Measurements from ENCODE around the gene GPR35.

Gene GPR35

DNA sequence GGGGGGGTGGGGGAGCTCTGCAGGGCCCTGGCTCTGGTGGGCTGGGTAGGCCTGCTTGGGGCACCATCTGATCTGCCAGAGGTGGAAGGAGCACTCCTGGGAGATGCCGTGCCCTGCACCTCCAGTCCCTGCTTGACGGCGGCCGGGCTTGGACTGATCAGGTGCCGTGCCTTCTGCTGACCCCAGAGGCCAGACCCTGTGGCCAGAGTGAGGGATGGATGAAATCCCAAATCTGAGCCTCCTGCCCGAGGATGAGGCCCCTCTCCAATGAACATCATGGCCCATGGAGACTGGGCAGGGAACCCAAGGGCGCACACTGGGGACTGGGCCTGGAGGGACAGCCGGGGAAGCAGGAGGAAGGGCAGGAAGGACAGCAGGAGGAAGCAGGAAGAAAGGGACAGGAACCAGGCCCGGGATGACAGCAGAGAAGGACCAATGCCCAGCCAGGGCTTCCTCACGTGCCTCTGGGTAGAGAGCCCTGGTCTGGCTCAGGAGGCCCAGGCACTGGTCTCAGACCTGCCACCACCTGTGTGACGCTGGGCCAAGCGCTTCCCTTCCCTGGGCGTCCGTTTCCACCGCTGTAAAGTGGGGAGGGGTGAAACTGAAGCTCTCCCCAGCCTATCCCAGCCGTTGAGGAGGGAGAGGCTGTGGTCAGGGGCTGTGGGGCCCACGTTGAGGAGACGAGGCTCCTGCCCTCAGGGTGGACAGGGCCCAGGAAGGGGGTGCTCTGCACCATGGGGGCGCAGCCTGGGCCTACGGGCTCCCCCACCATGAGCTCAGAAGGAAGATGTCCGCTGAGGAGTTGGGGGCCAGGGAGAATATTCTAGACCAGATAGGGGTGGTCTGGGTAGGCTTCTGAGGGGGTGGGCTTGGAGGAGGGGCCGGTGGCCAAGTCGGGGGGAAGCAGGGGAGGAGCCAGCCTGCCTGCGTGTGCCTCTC, 1.0 kb upstream of the GPR35 start:
- DNase-seq, result no peak

DNA sequence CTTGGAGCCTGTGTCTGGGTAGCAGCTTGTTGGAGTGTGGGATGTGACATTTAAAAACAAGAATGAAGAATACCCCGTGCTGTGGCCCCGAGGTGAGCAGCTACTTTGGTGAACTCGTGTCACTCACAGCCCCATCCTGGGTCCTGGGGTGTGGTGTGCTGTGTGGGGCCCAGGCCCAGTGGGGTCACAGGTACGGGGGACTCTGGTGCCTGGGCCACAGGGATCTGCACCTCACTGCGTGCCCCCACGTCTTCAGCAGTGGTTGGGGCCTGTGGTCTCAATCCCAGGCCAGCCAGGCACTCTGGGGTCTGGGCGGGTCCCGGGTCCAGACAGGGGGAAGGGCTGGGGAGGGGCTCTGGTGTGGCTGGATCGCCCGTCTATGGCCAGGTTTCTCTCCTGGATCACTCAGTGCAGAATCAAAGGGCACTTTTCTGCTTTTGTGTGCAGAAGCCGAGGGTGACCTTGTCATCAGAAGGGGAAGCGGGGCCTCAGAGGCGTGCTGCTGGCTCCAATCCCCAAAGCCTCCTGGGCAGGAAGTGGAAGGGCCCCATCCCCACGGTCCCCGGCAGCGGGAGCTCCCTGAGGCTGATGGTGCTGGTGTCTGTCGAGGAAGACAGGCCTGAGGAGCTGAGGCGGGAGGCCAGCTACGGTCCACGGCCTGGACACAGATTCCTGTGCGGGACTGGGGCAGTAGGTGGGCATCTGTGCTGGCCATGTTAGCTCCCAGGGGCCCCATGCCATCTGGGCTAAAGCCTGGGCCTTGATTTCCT, 1.4 kb downstream of the GPR35 start:
- no peak for DNase-seq

DNA sequence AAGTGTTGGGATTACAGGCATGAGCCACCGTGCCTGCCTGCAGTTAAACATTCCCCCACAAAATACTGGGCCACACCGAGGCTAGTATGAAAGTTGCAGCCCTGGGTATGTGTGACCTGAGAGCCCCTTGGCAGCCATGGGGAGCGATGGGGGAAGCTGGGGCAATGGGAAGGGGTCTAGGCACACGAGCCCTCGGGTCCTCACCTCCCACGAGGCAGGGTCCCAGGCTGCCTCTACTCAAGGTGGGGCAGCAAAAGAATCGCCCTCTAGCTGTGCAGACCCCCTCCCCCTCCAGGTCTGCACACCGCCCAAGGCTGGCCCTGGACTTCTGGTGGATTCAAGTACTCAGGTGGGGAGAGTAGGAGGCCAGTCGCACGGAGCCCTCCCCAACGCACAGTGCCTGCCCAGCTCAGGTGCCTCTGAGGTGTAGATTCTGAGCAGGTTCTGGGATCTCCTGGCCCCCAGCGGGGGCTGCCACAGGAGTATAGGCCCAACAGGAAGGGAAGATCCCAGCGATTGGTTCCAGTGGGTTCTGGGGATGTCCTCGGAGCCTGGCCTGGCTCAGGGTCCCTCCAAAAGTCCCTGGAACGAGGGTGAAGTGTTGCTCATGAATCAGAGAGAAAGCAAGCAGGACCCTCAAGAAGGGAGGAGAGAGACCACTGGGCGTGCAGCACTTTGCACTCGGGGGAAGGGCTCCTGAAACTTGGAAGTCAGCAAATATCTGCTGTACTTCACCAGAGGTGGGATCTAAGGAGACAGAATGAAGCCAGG, 2.6 kb downstream of the GPR35 start:
- DNase-seq, result no peak

DNA sequence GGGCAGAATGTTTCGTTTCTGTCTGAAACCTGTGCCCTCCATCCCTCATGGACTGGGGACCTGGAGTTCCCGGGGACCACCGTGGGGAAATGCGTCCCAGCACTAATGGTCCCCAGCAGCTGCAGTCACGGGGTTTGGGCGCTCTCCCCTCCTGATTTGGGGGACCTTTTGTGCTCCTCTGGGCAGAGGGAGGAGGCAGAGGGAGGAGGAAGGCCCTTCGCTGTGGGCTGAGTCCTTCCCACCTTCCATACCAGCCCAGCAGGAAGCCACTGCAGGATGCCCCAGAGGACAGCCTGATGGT, 3.2 kb downstream of the GPR35 start:
- DNase-seq, result no peak

DNA sequence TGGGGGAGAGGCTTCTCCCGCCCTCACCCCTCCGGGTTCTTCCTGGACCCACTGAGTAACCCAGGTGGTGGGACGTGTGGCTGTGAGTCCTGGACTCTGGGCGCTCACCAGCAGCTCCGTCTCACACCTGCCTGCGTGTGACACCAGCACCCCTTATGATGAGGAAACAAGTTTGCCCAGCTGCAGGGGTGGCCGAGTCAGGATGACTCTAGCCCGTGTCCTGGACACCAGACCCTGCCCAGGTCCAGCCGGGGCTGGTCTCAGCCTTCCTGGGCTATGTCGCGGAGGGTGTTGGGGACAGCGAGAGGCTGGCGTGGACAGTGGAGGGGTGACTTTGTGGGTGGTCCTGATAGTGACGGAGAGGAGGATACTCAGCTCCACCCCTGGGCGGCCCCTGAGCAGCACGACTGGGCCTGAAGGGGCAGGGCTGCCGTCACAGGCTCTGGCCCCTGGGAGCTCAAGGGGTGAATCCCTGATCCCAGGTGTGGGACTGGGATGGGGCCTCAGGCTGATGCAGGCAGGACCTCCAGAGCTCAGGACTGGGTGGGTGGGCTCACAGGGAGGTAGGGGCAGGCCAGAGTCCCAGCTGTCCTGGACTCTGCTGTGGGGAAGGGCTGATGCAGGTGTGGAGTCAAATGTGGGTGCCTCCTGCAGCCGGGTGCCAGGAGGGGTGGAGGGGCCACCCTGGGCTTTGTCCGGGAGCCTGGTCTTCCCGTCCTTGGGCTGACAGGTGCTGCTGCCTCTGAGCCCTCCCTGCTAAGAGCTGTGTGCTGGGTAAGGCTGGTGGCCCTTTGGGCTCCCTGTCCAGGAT, 3.7 kb downstream of the GPR35 start:
- no peak for DNase-seq

DNA sequence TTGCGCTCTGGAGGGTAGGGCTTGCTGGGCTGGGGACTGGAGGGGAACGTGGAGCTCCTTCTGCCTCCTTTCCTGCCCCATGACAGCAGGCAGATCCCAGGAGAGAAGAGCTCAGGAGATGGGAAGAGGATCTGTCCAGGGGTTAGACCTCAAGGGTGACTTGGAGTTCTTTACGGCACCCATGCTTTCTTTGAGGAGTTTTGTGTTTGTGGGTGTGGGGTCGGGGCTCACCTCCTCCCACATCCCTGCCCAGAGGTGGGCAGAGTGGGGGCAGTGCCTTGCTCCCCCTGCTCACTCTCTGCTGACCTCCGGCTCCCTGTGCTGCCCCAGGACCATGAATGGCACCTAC, 4.3 kb downstream of the GPR35 start:
- DNase-seq, result no peak

DNA sequence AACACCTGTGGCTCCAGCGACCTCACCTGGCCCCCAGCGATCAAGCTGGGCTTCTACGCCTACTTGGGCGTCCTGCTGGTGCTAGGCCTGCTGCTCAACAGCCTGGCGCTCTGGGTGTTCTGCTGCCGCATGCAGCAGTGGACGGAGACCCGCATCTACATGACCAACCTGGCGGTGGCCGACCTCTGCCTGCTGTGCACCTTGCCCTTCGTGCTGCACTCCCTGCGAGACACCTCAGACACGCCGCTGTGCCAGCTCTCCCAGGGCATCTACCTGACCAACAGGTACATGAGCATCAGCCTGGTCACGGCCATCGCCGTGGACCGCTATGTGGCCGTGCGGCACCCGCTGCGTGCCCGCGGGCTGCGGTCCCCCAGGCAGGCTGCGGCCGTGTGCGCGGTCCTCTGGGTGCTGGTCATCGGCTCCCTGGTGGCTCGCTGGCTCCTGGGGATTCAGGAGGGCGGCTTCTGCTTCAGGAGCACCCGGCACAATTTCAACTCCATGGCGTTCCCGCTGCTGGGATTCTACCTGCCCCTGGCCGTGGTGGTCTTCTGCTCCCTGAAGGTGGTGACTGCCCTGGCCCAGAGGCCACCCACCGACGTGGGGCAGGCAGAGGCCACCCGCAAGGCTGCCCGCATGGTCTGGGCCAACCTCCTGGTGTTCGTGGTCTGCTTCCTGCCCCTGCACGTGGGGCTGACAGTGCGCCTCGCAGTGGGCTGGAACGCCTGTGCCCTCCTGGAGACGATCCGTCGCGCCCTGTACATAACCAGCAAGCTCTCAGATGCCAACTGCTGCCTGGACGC, 4.9 kb downstream of the GPR35 start:
- DNase-seq, result no peak

DNA sequence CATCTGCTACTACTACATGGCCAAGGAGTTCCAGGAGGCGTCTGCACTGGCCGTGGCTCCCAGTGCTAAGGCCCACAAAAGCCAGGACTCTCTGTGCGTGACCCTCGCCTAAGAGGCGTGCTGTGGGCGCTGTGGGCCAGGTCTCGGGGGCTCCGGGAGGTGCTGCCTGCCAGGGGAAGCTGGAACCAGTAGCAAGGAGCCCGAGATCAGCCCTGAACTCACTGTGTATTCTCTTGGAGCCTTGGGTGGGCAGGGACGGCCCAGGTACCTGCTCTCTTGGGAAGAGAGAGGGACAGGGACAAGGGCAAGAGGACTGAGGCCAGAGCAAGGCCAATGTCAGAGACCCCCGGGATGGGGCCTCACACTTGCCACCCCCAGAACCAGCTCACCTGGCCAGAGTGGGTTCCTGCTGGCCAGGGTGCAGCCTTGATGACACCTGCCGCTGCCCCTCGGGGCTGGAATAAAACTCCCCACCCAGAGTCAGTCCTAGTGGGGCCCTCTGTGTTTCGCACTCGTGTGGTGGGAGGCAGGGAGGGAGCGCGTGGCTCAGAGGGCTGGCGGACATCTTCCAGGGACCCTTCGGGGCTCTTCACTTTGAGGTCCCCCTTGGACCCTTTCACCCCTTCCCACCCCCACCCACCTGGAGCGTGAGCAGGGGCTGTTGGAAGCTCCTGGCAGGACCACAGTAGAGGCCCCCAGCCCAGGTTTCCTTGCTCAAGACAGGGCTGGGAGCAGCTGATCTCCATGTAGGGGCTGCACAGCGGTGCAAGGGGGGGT, 5.7 kb downstream of the GPR35 start:
- no peak for DNase-seq

DNA sequence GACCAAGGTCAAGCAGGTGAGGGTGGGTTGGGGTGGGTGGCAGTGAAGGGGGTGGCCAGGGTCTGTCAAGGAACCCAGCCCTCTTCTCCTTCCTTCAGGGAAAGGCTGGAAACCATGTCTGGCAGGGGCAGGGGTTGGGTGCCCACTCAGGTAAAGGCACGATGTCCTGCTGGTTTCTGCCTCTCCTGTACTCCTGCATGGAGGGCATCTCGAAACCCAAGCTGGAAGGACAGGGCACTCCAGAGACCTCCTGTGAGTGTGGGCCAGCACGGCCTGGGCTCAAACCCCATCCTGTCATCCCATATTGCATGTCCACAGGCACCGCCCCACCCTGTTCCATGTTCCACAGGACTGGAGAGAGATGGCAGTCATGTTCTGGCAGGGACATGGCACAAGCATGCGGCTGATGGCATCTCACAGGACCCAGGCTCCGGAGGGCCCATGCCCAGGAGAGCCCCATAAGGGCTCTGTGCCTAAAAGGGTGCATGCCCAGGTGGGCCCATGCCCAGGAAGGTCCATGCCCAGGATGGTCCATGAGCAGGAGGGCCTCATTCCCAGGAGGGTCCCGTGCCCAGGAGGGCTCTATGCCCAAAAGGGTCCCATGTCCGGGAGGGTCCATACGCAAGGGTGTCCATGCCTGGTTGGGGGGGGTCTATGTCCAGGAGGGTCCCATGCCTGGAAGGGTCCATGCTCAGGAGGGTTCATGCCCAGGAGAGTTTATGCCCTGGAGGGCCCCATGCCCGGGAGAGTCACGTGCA, 6.4 kb downstream of the GPR35 start:
- no peak for DNase-seq

DNA sequence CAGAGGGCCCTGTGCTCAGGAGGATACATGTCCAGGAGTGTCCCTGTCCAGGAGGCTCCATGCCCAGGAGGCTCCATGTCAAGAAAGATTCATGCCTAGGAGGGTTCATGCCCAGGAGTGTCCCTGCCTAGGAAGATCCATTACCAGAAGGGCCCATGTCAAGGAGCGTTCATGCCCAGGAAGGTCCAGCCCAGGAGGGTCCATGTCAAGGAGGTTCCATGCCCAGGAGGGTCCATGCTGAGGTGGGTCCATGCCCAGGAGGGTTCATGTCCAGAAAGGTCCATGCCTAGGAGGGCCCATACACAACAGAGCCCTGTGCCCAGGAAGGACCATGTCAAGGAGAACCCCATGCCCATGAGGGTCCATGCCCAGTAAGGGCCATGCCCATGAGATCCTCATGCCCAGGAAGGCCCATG, 7.0 kb downstream of the GPR35 start:
- DNase-seq, result no peak

DNA sequence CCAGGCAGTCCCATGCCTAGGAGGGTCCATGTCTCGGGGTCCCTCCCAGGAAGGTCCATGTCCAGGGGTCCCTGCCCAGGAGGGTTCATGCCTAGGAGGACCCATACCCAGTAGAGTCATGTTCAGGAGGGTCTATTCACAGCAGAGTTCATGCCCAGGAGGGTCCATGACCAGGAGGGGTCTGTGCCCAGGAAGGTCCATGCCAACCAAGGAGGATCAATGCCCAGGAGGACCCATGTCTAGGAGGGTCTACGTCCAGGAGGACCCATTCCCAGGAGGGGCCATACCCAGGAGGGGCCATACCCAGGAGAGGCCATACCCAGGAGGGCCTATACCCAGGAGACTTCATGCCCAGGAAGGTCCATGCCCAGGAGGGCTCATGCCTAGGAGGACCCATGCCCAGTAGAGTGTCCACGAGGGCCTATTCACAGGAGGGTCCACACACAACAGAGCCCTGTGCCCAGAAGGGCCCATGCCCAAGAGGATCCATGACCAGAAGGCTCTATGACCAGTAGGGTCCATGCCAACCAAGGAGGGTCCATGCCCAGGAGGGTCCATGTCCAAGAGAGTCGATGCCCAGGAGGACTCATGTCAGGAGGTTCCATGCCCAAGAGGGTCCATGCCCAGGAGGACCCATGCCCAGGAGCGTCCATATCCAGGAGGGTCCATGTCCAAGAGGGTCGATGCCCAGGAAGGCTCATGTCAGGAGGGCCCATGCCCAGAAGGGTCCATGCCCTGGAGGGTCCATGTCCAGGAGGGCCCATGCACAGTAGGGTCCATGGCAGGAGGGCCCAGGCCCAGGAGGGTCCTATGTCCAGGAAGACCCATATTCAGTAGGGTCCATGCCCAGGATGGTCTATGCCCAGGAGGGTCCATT, 10.1 kb downstream of the GPR35 start:
- DNase-seq, result no peak

DNA sequence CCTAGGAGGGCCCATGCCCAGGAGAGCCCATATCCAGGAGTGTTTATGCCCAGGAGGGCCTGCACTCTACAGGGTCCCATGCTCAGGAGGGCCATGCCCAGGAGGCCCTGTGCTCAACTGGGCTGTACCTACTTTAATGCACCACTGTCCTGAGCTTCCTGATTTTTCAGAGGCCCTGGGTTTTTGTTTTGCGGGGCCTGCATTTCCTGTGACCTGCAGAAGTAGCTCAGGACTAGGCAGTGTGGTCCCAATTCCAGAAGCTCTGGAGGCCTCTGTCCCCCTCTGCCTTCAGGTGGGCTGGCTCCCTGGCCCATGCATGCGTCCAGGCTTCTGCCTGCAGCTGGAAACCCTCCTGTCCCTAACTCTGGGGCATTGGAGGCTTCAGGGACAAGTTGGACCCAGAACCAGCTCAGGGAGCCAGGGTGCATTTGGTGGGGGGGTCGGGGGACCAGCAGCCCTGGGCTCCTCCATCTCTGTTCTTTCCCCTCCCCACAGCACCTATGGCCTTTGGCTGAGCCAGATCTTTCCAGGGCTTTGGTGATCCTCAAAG, 10.8 kb downstream of the GPR35 start:
- no peak for DNase-seq

DNA sequence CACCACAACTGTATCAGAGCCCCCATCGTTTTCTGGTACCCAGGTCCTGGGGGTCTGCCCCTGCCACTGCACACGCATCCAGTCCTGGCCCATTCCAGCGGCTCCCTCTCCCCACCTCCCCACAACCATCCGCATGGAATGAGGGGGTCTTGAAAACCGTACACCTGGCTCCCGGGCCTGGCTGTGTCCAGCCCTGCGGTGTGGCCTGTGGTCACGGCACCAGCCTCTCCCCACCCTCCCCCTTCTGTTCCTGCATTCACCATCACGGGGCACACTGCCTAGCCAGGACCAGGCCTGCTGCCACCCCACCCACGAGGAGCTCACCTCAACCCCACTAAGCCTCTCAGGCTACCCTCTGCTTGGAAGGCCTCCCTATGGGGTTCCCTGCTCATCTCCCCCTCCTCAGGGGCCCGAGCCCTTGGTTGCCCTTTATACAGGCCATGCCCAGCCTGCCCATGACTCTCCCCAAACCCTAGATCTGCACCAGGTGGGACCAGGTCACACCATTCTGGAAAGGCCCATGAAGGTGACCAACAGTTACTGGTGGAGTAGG, 11.4 kb downstream of the GPR35 start:
- no peak for DNase-seq

DNA sequence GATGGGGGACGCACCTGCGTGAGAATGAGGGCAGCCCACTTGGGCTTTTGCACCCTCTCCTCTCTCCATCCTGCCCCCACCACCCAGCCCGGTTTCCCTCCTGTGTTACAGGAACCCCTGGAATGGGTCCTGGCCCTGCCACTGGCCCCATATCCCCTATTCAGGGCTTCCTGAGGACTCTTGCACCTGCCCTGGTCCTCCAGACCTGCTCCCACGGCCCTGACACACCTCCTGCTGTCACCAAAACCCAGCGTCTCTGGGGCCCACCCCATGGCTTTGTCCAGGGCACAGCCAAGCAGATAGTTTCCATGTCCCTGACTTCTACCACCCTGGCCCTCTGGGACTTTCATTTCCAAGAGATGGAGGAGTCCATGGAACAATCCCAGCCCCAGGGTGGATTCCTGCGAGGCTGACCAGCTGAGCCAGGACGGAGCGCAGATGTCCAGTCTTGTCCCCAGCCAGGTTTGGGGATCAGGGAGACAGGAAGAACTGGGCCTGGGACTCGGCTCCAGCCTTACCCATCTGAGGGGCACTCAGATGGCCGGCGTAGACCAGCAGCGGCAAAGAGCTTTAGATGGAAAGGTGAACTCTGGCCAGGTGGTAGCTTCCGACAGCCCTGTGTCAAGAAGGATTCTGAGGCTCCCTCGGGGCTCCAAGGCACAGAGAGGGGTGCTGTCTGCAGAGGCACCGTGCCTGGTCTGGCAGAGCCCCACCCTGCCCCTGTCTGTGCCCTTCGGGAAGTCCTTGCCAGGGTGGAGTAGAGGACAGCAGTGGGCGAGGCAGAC, 12.0 kb downstream of the GPR35 start:
- no peak for DNase-seq

DNA sequence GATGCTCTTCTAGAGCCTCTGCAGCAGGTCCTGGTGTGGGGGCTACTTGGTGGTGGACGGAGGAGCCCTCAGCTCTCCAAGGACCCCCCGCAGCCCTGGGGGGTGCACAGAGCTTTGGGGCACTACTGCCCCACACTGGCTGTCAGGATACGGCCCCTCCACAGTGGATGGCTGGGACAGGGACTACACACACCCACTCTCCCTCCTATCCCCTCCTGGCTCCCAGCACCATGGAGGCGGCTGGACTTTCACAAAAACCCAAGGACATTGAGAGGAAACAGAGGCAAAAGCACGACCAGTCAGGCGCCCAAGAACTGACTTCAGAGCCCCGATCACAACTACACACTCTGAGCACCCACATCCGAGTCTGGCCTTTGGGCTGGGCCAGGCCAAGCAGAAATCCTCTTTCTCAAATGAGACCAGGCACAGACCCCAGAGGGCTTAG, 12.6 kb downstream of the GPR35 start:
- no peak for DNase-seq

DNA sequence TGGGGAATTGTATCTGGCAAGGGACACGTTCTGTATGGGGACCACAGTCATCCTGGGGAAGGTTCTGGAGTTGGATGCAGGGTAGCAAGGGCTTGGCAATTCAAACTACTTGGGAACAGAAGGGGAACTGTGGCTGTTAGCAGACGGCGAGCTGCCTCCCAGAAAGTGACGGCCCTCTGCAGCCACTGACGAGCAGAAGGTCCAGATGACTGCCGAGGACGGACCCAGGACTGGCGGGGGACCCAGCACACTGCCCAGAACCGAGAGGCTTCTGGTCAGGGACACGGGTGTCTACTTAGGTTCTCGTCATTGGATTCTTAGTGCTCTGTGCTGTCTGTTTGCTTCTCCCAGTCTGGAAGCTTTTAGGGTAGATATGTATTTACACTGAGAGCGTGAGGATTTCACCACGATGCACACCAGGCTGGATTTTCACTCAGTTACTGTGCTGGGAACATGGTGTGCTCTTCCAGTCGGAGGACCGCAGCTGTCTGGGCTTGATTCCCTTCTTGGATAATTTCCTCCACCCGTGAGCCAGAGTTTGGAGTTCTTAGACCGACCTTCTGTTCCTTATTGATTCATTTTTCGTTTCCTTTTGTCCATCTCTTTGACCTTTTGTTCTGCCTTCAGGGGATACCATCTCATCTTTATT, 13.4 kb downstream of the GPR35 start:
- no peak for DNase-seq

DNA sequence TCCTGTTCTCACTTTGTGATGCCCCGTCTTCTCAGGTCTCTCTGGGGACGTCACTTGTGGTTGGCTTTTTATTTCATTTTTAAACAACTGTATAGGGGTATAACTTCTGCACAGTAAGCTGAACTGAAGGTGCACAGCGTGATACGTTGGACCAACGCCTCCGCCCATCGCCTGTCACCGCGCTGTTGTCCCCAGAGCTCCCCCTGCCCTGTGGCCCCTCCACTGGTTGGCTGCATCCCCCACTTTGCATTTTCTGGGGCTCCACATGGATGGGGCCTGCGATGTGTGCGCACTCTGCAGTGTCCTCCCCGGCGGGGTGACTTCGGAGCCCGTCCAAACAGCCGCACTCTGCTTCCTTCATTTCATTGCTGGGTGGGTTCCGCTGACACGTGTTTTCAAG, 14.3 kb downstream of the GPR35 start:
- DNase-seq, result no peak

All from DMS79 treated with DMSO at 0.1 percent for 48 hours (cell line).